Adrenal gland (tissue), 5 donors: ENCODE results near the gene C21orf91.

Experiments
- POLR2A ChIP-seq, 2 donors: fragments of 450-650 bp; IDR thresholded peaks; one replicate each; pipeline ENCODE4 v1.6.1; 2017; ENCODE audit warnings: antibody characterized with exemption in 2 of 2, mild to moderate bottlenecking in 2 of 2, moderate library complexity in 1 of 2
- TF ChIP-seq, protein P1 (sequence below), 6 experiments: fragments of 450-650 bp in 4 of 6; fragments of 200-600 bp in 2 of 6; sonication (generic) in 1 of 6; IDR thresholded peaks; 1 replicate in 5 of 6; 2 replicates in 1 of 6; pipeline versions ENCODE4 v1.5.1 to v1.8.0; 2016 to 2021; ENCODE audit warnings: antibody characterized with exemption in 6 of 6, mild to moderate bottlenecking in 2 of 6, moderate library complexity in 1 of 6
- donor health status: DM: no; HTN: no; CAD: no.

DNA sequence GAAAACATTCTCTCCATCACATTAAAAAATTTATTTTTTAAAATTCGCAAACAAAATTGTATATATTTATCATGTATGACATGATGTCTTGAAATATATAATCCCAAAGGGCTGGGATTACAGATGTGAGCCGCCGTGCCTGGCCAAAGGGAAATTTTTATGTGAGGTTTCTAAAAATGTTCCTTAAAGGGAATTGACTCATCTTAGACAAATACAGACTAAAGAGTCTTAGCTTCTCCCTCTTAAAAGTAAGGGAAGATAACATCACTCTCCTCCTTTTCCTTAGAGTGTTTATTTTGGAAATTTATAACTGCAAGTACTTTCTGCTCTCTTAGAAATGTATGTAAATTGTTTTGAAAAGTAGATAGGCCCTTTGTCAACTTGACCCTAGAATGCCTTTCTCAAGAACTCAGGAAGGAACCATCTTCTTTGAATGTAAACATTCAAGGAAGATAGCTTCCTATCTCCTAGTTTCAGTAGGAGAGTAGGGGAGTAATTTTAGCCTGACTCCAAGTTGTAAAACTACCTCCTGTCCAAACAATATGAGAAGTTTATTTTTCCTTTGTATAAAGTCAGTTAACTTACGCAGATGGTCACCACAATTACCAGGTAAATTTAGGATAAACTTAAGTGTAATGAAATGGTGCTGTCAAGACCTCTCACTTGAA is 59.5 kb downstream of the C21orf91 start:
- TF ChIP-seq, protein P1, sequence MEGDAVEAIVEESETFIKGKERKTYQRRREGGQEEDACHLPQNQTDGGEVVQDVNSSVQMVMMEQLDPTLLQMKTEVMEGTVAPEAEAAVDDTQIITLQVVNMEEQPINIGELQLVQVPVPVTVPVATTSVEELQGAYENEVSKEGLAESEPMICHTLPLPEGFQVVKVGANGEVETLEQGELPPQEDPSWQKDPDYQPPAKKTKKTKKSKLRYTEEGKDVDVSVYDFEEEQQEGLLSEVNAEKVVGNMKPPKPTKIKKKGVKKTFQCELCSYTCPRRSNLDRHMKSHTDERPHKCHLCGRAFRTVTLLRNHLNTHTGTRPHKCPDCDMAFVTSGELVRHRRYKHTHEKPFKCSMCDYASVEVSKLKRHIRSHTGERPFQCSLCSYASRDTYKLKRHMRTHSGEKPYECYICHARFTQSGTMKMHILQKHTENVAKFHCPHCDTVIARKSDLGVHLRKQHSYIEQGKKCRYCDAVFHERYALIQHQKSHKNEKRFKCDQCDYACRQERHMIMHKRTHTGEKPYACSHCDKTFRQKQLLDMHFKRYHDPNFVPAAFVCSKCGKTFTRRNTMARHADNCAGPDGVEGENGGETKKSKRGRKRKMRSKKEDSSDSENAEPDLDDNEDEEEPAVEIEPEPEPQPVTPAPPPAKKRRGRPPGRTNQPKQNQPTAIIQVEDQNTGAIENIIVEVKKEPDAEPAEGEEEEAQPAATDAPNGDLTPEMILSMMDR (IDR thresholded peaks at IDR 0.05) = no peak
- no peak for TF ChIP-seq POLR2A (IDR thresholded peaks at IDR 0.05)
